CD4-positive, alpha-beta T cell treated with Interleukin-17A for 1 hour (primary cell): Measurements from ENCODE around the gene TTI1.

Experiments used
- DNase-seq: peaks from one replicate; pipeline ENCODE4 v3.0.0-alpha.2; 2020

The TTI1 gene

GRCh38 chr20:38008233-38008944 is 24.9 kb downstream of the TTI1 start:
- no peak for DNase-seq

- DNase-seq: no peak
Observed at GRCh38 chr20:38007526-38007925, 25.7 kb downstream of the TTI1 start.

GRCh38 chr20:38005903-38006302 is 27.4 kb downstream of the TTI1 start:
- no peak for DNase-seq

GRCh38 chr20:38004416-38004815 is 28.8 kb downstream of the TTI1 start:
- no peak for DNase-seq

GRCh38 chr20:38002422-38002821 is 30.8 kb downstream of the TTI1 start:
- DNase-seq: no peak

- DNase-seq: no peak
Observed at GRCh38 chr20:38001981-38002380, 31.3 kb downstream of the TTI1 start.

- DNase-seq: no peak
Observed at GRCh38 chr20:38001173-38001875, 31.9 kb downstream of the TTI1 start.

- no peak for DNase-seq
Observed at GRCh38 chr20:38000293-38000692, 33.0 kb downstream of the TTI1 start.

- DNase-seq: no peak
Observed at GRCh38 chr20:37999526-38000263, 33.6 kb downstream of the TTI1 start.

- no peak for DNase-seq
Observed at GRCh38 chr20:37997516-37997915, 35.7 kb downstream of the TTI1 start.

GRCh38 chr20:37995856-37996605 is 37.2 kb downstream of the TTI1 start:
- no peak for DNase-seq

- no peak for DNase-seq
Observed at GRCh38 chr20:37994512-37994911, 38.7 kb downstream of the TTI1 start.

GRCh38 chr20:37992802-37993409 is 40.4 kb downstream of the TTI1 start:
- peak; percentile 13 for DNase-seq

- no peak for DNase-seq
Observed at GRCh38 chr20:37991908-37992307, 41.3 kb downstream of the TTI1 start.

GRCh38 chr20:37991157-37991866 is 41.9 kb downstream of the TTI1 start:
- no peak for DNase-seq

GRCh38 chr20:37990571-37991151 is 42.6 kb downstream of the TTI1 start:
- peak; percentile 54 for DNase-seq

GRCh38 chr20:37989601-37990295 is 43.5 kb downstream of the TTI1 start:
- DNase-seq: no peak

- no peak for DNase-seq
Observed at GRCh38 chr20:37988306-37988954, 44.8 kb downstream of the TTI1 start.

- DNase-seq: no peak
Observed at GRCh38 chr20:37987602-37988290, 45.5 kb downstream of the TTI1 start.
